ENCODE data around the gene YTHDF2. TPM values are rescaled to one million over a fixed set of nuclear protein-coding genes. Genes with fewer than 3 reads are reported as not detected.

The YTHDF2 gene
- total and polyA plus RNA-seq, 2 donors from 2014 or later: 38.2 to 61.0 TPM

GRCh38 chr1:28755701-28756100 is 19.0 kb downstream of the YTHDF2 start:
- DNase-seq (no peak), FAIRE-seq (no peak)
- Histone ChIP-seq H3K27me3 (ENCODE audit: control insufficient read depth, insufficient read depth, low read length) (no peaks in the 10 kb centered on the region), H3K36me3 (ENCODE audit: control insufficient read depth in 2 of 3, insufficient read depth in 3 of 3, low read length in 3 of 3) (peaks cover 0 to 5% (median 0%) of the 10 kb centered on the region in 3 donors), H3K9me3 (ENCODE audit: control insufficient read depth in 2 of 3, insufficient read depth in 1 of 3, low read length in 3 of 3) (no peaks in the 10 kb centered on the region), H3K9ac (ENCODE audit: low read length in 3 of 3) (no peak overlapping the region), H3K4me3 (ENCODE audit: low read length in 3 of 3) (no peak overlapping the region), H3K4me1 (ENCODE audit: control insufficient read depth in 2 of 3, insufficient read depth in 2 of 3, low read depth in 1 of 3, low read length in 3 of 3) (peaks cover 0 to 22% (median 19%) of the 10 kb centered on the region in 3 donors), H3K27ac (ENCODE audit: low read depth in 2 of 2, low read length in 2 of 2) (no peak overlapping the region)
- intact Hi-C loops (cut with DNase I): no loop called here
- TF ChIP-seq CTCF (IDR thresholded peaks at IDR 0.05; ENCODE audit: borderline replicate concordance, extremely low read depth, insufficient read depth): no peak

GRCh38 chr1:28756846-28757245 is 20.1 kb downstream of the YTHDF2 start:
- peak; percentile 25 for TF ChIP-seq CTCF (IDR thresholded peaks at IDR 0.05; ENCODE audit: borderline replicate concordance, extremely low read depth, insufficient read depth)
- H3K36me3 ChIP-seq (ENCODE audit: control insufficient read depth in 2 of 3, insufficient read depth in 3 of 3, low read length in 3 of 3): peaks cover 0 to 5% (median 0%) of the 10 kb centered on the region in 3 donors
- FAIRE-seq: no peak
- intact Hi-C loops (cut with DNase I): no loop called here
- no peaks in the 10 kb centered on the region for H3K27me3 ChIP-seq (ENCODE audit: control insufficient read depth, insufficient read depth, low read length)
- peaks cover 0 to 16% (median 15%) of the 10 kb centered on the region in 3 donors for H3K4me1 ChIP-seq (ENCODE audit: control insufficient read depth in 2 of 3, insufficient read depth in 2 of 3, low read depth in 1 of 3, low read length in 3 of 3)
- no peak overlapping the region for H3K4me3 ChIP-seq (ENCODE audit: low read length in 3 of 3)
- peak overlapping the region in 1 of 3 donors; percentile 24 for H3K9ac ChIP-seq (ENCODE audit: low read length in 3 of 3)
- H3K9me3 ChIP-seq (ENCODE audit: control insufficient read depth in 2 of 3, insufficient read depth in 1 of 3, low read length in 3 of 3): no peaks in the 10 kb centered on the region
- H3K27ac ChIP-seq (ENCODE audit: low read depth in 2 of 2, low read length in 2 of 2): no peak overlapping the region
- DNase-seq: peak in 1 of 5 donors; percentile 31

- no peak for TF ChIP-seq CTCF (IDR thresholded peaks at IDR 0.05; ENCODE audit: borderline replicate concordance, extremely low read depth, insufficient read depth)
- intact Hi-C loops (cut with DNase I): no loop called here
Observed at GRCh38 chr1:28758420-28758819, 21.7 kb downstream of the YTHDF2 start.

GRCh38 chr1:28759257-28759656 is 22.5 kb downstream of the YTHDF2 start:
- no peak for TF ChIP-seq CTCF (IDR thresholded peaks at IDR 0.05; ENCODE audit: borderline replicate concordance, extremely low read depth, insufficient read depth)
- Histone ChIP-seq H3K4me3 (ENCODE audit: low read length in 3 of 3) (no peak overlapping the region), H3K4me1 (ENCODE audit: control insufficient read depth in 2 of 3, insufficient read depth in 2 of 3, low read depth in 1 of 3, low read length in 3 of 3) (peaks cover 0 to 13% (median 12%) of the 10 kb centered on the region in 3 donors), H3K27me3 (ENCODE audit: control insufficient read depth, insufficient read depth, low read length) (no peaks in the 10 kb centered on the region), H3K9ac (ENCODE audit: low read length in 3 of 3) (no peak overlapping the region), H3K36me3 (ENCODE audit: control insufficient read depth in 2 of 3, insufficient read depth in 3 of 3, low read length in 3 of 3) (peaks cover 0 to 5% (median 0%) of the 10 kb centered on the region in 3 donors), H3K27ac (ENCODE audit: low read depth in 2 of 2, low read length in 2 of 2) (no peak overlapping the region), H3K9me3 (ENCODE audit: control insufficient read depth in 2 of 3, insufficient read depth in 1 of 3, low read length in 3 of 3) (no peaks in the 10 kb centered on the region)
- intact Hi-C loops (cut with DNase I): no loop called here
- FAIRE-seq (no peak), DNase-seq (no peak)

More at GRCh38 chr1:28758420-28758819, 21.7 kb downstream of the YTHDF2 start:
- H3K9ac ChIP-seq (ENCODE audit: low read length in 3 of 3): no peak overlapping the region
- FAIRE-seq (no peak), DNase-seq (no peak)
- no peak overlapping the region for H3K4me3 ChIP-seq (ENCODE audit: low read length in 3 of 3)
- no peak overlapping the region for H3K27ac ChIP-seq (ENCODE audit: low read depth in 2 of 2, low read length in 2 of 2)
- H3K4me1 ChIP-seq (ENCODE audit: control insufficient read depth in 2 of 3, insufficient read depth in 2 of 3, low read depth in 1 of 3, low read length in 3 of 3): peaks cover 0 to 15% (median 12%) of the 10 kb centered on the region in 3 donors
- H3K27me3 ChIP-seq (ENCODE audit: control insufficient read depth, insufficient read depth, low read length): no peaks in the 10 kb centered on the region
- H3K36me3 ChIP-seq (ENCODE audit: control insufficient read depth in 2 of 3, insufficient read depth in 3 of 3, low read length in 3 of 3): peaks cover 0 to 5% (median 0%) of the 10 kb centered on the region in 3 donors
- H3K9me3 ChIP-seq (ENCODE audit: control insufficient read depth in 2 of 3, insufficient read depth in 1 of 3, low read length in 3 of 3): no peaks in the 10 kb centered on the region
